ENCODE data around the gene TBC1D1.

Gene TBC1D1

DNA sequence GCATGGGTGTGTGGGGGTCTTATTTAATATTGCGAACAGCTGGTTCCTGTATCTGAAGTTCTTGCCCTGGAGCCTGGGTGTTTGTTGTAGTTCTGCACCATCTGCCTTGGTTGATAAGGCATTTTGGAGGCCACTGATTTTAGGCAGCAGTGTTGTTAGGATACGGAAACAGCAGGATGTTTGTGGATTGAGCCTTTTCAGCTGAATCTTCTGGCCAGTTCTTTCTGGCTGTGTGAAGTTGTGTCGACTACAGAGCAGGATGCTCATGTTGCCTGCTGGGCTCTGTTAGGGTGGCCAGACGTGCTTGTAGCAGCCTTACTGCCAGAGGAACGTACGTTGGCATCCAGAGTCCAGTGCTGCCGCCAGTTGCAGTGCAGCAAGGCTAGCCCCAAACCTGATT, 203.5 kb downstream of the TBC1D1 start:
- H3K4me3 ChIP-seq: no peak overlapping the region
- H3K9me3 ChIP-seq: no peaks in the 10 kb centered on the region
- in situ Hi-C loops (cut with MboI; ENCODE audit: low sequenced_read_pairs): no loop called here
- H3K4me1 ChIP-seq: no peaks in the 10 kb centered on the region
- no peaks in the 10 kb centered on the region for H3K27me3 ChIP-seq (ENCODE audit: low read depth)
- DNase-seq (ENCODE audit: low spot score in 2 of 2): no peak
- H3K36me3 ChIP-seq (replicated peaks): peaks cover 35% of the 10 kb centered on the region

DNA sequence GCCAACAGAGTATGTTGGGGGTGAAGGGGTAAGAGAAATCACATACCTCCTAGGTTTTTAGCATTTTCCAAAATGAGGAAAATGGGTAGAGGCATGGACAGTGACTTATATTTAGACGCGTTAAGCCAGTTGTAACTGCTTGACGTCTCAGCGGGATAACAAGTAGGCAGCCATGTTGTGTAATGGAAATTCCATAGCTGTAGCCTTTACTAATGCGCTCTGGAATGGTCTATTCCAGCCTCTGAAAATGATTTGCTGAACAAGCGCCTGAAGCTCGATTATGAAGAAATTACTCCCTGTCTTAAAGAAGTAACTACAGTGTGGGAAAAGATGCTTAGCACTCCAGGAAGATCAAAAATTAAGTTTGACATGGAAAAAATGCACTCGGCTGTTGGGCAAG, 204.8 kb downstream of the TBC1D1 start:
- H3K36me3 ChIP-seq (replicated peaks): peaks cover 28% of the 10 kb centered on the region
- in situ Hi-C loops (cut with MboI; ENCODE audit: low sequenced_read_pairs): no loop called here
- H3K4me1 ChIP-seq: no peaks in the 10 kb centered on the region
- no peaks in the 10 kb centered on the region for H3K9me3 ChIP-seq
- no peaks in the 10 kb centered on the region for H3K27me3 ChIP-seq (ENCODE audit: low read depth)
- no peak for DNase-seq (ENCODE audit: low spot score in 2 of 2)
- H3K4me3 ChIP-seq: no peak overlapping the region

DNA sequence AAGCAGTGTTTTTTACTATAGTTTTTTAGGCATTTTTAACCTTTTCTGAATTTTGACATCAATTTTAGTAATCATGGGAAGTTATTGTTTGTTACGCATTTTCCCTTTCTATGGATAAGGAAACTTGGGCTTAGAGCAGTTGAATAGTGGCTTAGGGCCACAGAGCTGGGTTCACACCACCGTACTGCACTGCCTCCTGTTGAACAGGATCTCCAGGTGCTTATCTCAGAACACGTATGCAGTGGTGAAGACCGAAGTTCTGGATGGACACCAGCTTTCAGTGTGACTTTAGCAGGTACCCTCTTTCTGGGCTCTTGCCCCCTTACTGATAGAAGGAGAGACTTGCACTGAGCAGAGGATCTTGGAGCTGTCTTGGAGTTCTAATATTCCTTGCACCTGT, 206.9 kb downstream of the TBC1D1 start:
- Histone ChIP-seq H3K9me3 (no peaks in the 10 kb centered on the region), H3K4me1 (no peaks in the 10 kb centered on the region), H3K36me3 (replicated peaks) (peaks cover 15% of the 10 kb centered on the region), H3K4me3 (no peak overlapping the region), H3K27me3 (ENCODE audit: low read depth) (no peaks in the 10 kb centered on the region)
- no peak for DNase-seq (ENCODE audit: low spot score in 2 of 2)
- in situ Hi-C loops (cut with MboI; ENCODE audit: low sequenced_read_pairs): no loop called here

DNA sequence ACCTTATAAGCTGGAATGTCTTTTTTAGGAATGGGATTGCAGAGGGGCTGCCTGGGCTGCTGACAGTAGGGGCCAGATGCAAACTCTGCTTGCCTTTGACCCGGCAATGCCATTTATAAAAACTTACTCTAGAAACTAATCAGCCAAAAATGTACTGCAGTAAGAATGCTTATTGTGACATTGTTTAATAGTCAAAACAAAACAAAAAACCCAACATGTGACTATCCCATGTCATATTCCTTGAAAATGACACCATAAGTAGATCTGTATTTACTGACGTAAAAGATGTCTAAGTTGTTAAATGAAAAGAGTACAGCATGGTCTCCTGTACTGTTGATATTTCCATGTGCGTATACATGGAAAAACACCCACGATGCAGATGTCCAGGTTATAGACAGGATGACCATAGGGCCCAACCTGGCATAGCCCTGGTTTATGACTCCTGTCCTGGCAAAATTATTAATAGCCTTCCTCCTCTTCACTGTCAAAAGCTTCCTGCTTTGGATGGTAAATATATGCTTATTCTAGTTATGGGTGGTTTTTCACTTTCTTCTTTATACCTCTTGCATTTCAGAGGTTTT, 208.2 kb downstream of the TBC1D1 start:
- in situ Hi-C loops (cut with MboI; ENCODE audit: low sequenced_read_pairs): no loop called here

DNA sequence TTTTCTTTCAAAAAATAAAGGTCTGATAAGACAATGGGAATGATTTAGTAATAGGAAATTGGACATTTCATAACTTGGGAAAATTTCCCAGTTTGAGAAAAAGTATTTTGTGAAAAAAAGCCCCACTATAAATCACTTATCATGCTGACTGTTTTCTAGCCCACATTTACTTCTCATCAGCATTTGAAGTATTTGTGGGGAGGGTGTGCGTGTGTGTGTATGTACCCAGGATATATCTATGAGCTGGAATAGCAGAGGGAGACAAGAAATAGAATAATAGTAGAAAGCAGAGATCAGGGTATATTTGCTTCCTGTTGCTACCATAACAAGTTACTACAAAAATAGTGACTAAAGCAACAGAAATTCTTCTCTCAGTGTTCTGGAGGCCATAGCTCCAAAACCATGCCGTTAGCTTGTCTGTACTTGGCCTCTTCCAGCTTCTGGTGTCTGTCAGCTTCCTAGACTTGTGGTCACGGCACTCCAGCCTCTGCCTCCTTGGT, 209.1 kb downstream of the TBC1D1 start:
- in situ Hi-C loops (cut with MboI; ENCODE audit: low sequenced_read_pairs): no loop called here
- H3K4me1 ChIP-seq: no peaks in the 10 kb centered on the region
- no peak for DNase-seq (ENCODE audit: low spot score in 2 of 2)
- peaks cover 22% of the 10 kb centered on the region for H3K36me3 ChIP-seq (replicated peaks)
- no peaks in the 10 kb centered on the region for H3K9me3 ChIP-seq
- no peak overlapping the region for H3K4me3 ChIP-seq
- no peaks in the 10 kb centered on the region for H3K27me3 ChIP-seq (ENCODE audit: low read depth)

More for the DNA sequence above, 208.2 kb downstream of the TBC1D1 start:
- Histone ChIP-seq H3K27me3 (ENCODE audit: low read depth) (no peaks in the 10 kb centered on the region), H3K4me1 (no peaks in the 10 kb centered on the region), H3K36me3 (replicated peaks) (peaks cover 22% of the 10 kb centered on the region), H3K9me3 (no peaks in the 10 kb centered on the region), H3K4me3 (no peak overlapping the region)
- DNase-seq (ENCODE audit: low spot score in 2 of 2): no peak

DNA sequence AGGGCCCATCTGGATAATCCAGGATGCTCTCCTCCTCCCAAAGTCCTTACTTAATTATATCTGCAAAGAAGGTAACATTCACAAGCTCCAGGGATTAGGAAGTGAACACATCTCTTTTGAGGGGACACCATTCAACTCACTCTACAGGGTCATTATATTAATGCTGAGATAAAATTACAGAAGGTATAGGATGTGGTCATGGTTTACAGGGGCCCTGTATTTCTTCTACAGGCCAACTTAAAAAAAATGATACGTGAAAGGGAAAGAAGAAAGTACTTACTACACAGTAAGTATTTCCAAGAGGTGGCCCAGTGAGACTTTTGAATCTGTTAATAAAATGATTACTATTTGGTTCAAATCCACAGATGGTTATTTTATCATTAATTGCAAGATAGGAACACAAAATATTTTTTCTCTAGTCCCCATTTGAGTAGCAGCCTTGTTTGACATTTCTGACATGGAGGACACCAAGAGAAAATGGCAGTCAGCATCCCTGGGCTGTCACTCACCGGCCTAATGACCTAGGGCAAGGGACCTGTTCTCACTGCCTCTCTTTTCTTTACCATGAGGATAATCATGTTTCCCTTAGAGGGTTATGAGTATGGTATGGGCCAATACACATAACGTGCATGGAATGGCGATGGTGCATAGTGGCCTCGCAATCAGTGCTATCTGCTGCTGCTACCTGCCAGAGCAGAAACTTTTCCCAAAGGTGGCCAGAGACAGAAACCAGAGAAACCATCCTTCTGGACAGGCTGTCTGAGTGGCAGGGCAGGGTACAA, 209.8 kb downstream of the TBC1D1 start:
- Histone ChIP-seq H3K36me3 (replicated peaks) (peaks cover 25% of the 10 kb centered on the region), H3K9me3 (no peaks in the 10 kb centered on the region), H3K4me1 (no peaks in the 10 kb centered on the region), H3K27me3 (ENCODE audit: low read depth) (no peaks in the 10 kb centered on the region), H3K4me3 (no peak overlapping the region)
- DNase-seq (ENCODE audit: low spot score in 2 of 2): no peak
- in situ Hi-C loops (cut with MboI; ENCODE audit: low sequenced_read_pairs): no loop called here

DNA sequence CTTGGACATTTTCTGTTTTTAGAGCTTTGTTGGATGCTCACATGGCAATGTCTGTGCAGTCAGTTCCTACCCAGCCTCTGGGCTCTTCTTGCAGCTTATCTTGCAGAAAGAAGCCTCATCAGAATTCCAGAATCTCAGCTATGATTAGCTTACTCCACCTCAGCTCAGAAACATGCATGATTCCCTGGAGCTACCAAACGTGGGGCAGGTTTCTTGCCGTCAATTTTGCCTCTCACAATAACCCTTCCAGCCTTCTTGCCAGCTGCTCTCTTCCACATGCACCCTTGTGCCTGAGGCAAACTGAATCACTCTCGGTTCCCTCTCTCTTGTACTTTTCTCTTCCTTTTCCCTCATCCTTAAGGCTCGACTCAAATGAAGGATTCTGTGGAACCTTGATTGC, 210.7 kb downstream of the TBC1D1 start:
- DNase-seq (ENCODE audit: low spot score in 2 of 2): no peak
- H3K36me3 ChIP-seq (replicated peaks): peaks cover 22% of the 10 kb centered on the region
- in situ Hi-C loops (cut with MboI; ENCODE audit: low sequenced_read_pairs): no loop called here
- no peaks in the 10 kb centered on the region for H3K4me1 ChIP-seq
- H3K27me3 ChIP-seq (ENCODE audit: low read depth): no peaks in the 10 kb centered on the region
- no peaks in the 10 kb centered on the region for H3K9me3 ChIP-seq
- no peak overlapping the region for H3K4me3 ChIP-seq

DNA sequence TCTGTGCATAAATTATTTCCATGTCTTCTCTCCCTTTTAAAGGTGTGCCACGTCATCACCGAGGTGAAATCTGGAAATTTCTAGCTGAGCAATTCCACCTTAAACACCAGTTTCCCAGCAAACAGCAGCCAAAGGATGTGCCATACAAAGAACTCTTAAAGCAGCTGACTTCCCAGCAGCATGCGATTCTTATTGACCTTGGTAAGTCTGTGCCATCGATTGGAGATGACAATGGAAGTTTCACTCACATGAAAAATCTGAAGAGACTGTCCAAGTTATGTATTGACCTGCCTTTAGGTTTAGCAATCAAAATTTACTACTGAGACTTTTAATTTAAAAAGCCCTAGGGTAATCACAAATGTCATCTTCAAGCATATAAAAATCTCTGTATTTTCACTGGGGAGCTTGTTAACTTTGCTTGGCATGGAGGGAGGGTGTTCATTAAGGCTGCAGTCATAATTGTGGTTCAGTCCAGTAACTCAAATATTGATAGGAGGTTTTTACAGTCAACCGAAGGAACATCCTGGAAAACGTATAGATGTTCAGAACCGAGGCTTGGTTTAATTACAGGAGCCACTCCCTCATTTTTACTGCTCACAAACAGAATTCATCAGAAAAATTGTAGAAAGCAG, 212.2 kb downstream of the TBC1D1 start:
- in situ Hi-C loops (cut with MboI; ENCODE audit: low sequenced_read_pairs): no loop called here
- H3K36me3 ChIP-seq (replicated peaks): peaks cover 22% of the 10 kb centered on the region
- no peaks in the 10 kb centered on the region for H3K9me3 ChIP-seq
- no peak overlapping the region for H3K4me3 ChIP-seq
- no peak for DNase-seq (ENCODE audit: low spot score in 2 of 2)
- H3K27me3 ChIP-seq (ENCODE audit: low read depth): no peaks in the 10 kb centered on the region
- no peaks in the 10 kb centered on the region for H3K4me1 ChIP-seq

DNA sequence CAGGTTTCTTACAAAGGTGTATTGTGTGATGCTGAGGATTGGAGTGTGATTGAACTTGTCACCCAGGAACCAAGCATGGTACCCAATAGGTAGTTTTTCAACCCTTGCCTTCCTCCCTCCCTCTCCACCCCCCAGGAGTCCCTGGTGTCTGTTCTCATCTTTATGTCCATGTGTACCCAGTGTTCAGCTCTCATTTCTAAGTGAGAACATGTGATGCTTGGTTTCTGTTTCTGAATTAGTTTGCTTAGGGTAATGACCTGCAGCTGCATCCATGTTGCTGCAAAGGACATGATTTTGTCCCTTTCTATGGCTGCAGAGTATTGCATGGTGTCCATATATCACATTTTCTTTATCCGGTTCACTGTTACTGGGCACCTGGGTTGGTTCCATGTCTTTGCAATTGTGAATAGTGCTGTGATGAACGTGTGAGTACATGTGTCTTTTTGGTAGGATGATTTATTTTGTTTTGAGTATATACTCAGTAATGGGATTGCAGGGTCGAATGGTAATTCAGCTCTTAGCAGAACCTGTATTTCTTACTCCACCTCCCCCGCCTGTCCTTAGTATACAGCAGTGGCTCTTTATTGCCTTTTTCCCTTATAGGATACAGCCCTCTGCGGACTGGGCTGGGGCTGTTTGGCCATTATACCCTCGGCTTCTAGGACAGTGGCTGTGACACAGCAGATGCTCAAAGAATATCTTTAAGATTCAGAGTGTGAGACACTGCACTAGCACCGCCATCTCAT, 214.8 kb downstream of the TBC1D1 start:
- peaks cover 13% of the 10 kb centered on the region for H3K36me3 ChIP-seq (replicated peaks)
- no peaks in the 10 kb centered on the region for H3K27me3 ChIP-seq (ENCODE audit: low read depth)
- no peak for DNase-seq (ENCODE audit: low spot score in 2 of 2)
- H3K4me3 ChIP-seq: no peak overlapping the region
- H3K9me3 ChIP-seq: no peaks in the 10 kb centered on the region
- H3K4me1 ChIP-seq: no peaks in the 10 kb centered on the region
- in situ Hi-C loops (cut with MboI; ENCODE audit: low sequenced_read_pairs): no loop called here

DNA sequence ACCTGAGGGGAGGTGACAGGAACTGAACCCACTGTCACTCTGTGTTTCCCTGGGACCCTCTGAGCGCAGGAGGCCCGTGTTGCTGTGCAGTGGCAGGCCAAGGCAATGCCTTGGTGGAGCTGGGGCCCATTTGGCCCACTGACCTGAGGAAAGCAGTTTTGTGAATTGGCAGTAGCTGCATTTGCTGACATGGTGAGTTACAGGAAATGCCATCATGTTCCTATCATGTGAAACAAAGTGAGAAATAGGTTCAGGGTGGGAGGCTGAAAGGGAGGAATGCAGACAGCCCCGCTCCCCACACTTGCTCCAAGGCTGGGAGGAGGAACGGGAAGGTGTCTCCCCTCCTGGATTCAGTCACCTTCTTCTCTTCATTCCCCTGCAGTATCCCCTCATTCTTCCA, 215.4 kb downstream of the TBC1D1 start:
- DNase-seq (ENCODE audit: low spot score in 2 of 2): no peak
- Histone ChIP-seq H3K4me3 (no peak overlapping the region), H3K36me3 (replicated peaks) (peaks cover 13% of the 10 kb centered on the region), H3K4me1 (no peaks in the 10 kb centered on the region), H3K27me3 (ENCODE audit: low read depth) (no peaks in the 10 kb centered on the region), H3K9me3 (no peaks in the 10 kb centered on the region)
- in situ Hi-C loops (cut with MboI; ENCODE audit: low sequenced_read_pairs): no loop called here

DNA sequence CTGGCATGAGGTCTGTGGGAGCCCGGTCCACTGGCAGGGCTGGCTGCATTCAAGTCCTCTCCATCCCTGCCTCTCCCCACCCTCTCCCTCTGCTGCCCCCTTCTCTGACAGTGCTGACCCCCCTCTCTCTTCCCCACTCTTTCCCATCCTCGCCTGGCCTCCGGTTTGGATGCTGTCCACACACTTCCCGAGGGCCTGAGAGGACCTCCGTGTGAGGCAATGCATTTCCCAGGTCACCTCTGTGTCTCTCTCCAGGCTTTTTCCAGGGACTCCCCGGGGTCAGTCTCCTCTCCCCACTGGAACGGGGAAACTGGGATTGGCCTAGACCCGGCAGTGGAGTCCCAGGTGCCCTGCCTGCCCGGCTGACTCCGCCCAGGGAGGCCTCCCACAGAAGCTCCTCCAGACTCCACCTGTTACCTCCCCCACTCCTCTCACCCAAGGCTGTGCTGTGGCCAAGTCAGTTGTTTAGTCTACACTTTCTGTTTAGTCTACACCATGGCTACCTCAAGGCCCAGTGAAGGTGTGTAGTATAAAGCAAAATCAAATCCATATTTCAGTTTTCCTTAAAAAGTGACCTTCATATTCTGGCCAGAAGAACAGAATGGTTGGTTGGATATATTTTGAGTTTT, 216.1 kb downstream of the TBC1D1 start:
- Histone ChIP-seq H3K4me3 (no peak overlapping the region), H3K27me3 (ENCODE audit: low read depth) (no peaks in the 10 kb centered on the region), H3K36me3 (replicated peaks) (peaks cover 13% of the 10 kb centered on the region), H3K9me3 (no peaks in the 10 kb centered on the region), H3K4me1 (no peaks in the 10 kb centered on the region)
- in situ Hi-C loops (cut with MboI; ENCODE audit: low sequenced_read_pairs): no loop called here
- no peak for DNase-seq (ENCODE audit: low spot score in 2 of 2)

DNA sequence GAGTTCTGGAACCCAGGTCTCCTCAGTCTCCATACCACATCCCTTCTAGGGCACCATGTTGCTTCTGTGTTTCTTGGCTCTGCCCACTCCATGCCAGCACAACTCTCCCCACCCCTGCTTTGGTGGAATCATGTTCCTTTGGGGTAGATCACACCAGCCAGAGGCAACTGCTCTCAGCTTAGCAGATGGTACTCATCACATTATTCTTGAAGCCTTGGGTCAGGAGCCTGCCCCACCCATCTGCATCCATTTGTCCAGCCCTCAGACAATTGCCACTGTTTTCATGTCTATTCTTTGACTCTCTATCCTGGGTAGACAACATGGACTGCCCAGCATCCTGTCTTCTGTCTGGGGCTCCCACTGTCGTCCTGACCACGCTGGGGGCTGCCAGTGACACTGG, 216.9 kb downstream of the TBC1D1 start:
- no peaks in the 10 kb centered on the region for H3K9me3 ChIP-seq
- peaks cover 13% of the 10 kb centered on the region for H3K36me3 ChIP-seq (replicated peaks)
- H3K27me3 ChIP-seq (ENCODE audit: low read depth): no peaks in the 10 kb centered on the region
- in situ Hi-C loops (cut with MboI; ENCODE audit: low sequenced_read_pairs): no loop called here
- no peaks in the 10 kb centered on the region for H3K4me1 ChIP-seq
- H3K4me3 ChIP-seq: no peak overlapping the region
- no peak for DNase-seq (ENCODE audit: low spot score in 2 of 2)

DNA sequence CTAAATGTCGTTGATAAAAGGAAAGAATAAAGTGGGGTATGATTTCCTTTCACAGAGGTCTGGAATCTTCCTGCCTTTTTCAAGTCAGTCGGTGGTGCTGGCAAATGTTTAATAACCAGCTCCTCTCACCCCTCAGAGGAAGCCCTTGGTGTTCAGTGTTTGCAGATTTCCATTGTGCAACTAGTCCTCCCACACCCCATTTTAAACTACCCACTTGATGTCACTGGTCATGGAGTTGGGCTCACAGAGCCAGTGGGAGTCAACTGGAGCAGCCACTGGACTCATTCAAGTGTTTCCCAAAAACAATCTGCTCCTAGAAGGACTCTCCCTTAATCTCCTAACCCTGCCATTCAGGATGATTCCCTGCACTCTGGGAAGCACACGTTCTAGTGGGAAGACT, 218.5 kb downstream of the TBC1D1 start:
- DNase-seq (ENCODE audit: low spot score in 2 of 2): no peak
- in situ Hi-C loops (cut with MboI; ENCODE audit: low sequenced_read_pairs): no loop called here
- 0 out of 2 replicates have a peak, but pooled peaks cover 2% of the 10 kb centered on the region for H3K4me1 ChIP-seq
- H3K9me3 ChIP-seq: no peaks in the 10 kb centered on the region
- H3K4me3 ChIP-seq: no peak overlapping the region
- peaks cover 6% of the 10 kb centered on the region; the same call in 1 of the 2 replicates for H3K36me3 ChIP-seq (replicated peaks)
- H3K27me3 ChIP-seq (ENCODE audit: low read depth): no peaks in the 10 kb centered on the region

Measured in HAP-1 (cell line).